GM12878 (cell line): ENCODE data around the gene ZNF552. TPM values are rescaled to one million over a fixed set of nuclear protein-coding genes. Genes with fewer than 3 reads are reported as not detected.

ENCODE experiments used
- ATF7 ChIP-seq: fragments of 450-650 bp; IDR thresholded peaks from 2 replicates; pipeline ENCODE4 v1.6.1; 2016; ENCODE audit warnings: low read depth, mild to moderate bottlenecking
- BACH1 ChIP-seq: fragments of 450-650 bp; IDR thresholded peaks from 2 replicates; pipeline ENCODE4 v1.6.1; 2017; ENCODE audit warnings: mild to moderate bottlenecking, borderline replicate concordance
- CREB1 ChIP-seq: IDR thresholded peaks from 2 replicates; pipeline ENCODE4 v1.6.1; 2012; ENCODE audit warnings: low read depth, mild to moderate bottlenecking, inconsistent platforms
- CREM ChIP-seq: IDR thresholded peaks from 2 replicates; pipeline ENCODE4 v1.6.1; 2014; ENCODE audit warnings: antibody characterized with exemption, low read depth
- GABPA ChIP-seq: IDR thresholded peaks from 2 replicates; pipeline ENCODE4 v1.6.1; 2014; ENCODE audit warnings: antibody characterized with exemption, low read depth, mild to moderate bottlenecking, inconsistent platforms
- GATAD2B ChIP-seq: fragments of 450-650 bp; conservative IDR thresholded peaks from 2 replicates; pipeline ENCODE4 v1.6.1; 2017; ENCODE audit warnings: low read depth, mild to moderate bottlenecking, moderate library complexity
- NFYA ChIP-seq: IDR thresholded peaks from 2 replicates; pipeline ENCODE4 v1.6.1; 2011; ENCODE audit warnings: low read depth, mild to moderate bottlenecking, low read length, improper control_type of control experiment, borderline replicate concordance
- NR2C2 ChIP-seq: IDR thresholded peaks from 2 replicates; pipeline ENCODE4 v1.6.1; 2011; ENCODE audit warnings: borderline replicate concordance, low read depth; ENCODE audit not compliant: control insufficient read depth, insufficient read length
- PKNOX1 ChIP-seq: fragments of 450-650 bp; IDR thresholded peaks from 2 replicates; pipeline ENCODE4 v1.6.1; 2016; ENCODE audit warnings: mild to moderate bottlenecking
- POLR2A ChIP-seq: IDR thresholded peaks from 2 replicates; pipeline ENCODE4 v1.6.1; 2011; ENCODE audit warnings: low read depth, mild to moderate bottlenecking, low read length
- POLR2AphosphoS5 ChIP-seq: IDR thresholded peaks from 2 replicates; pipeline ENCODE4 v1.6.1; 2011; ENCODE audit warnings: mild to moderate bottlenecking, low read length, inconsistent platforms
- RAD51 ChIP-seq: fragments of 450-650 bp; IDR thresholded peaks from 2 replicates; pipeline ENCODE4 v1.6.1; 2016; ENCODE audit warnings: moderate library complexity, mild to moderate bottlenecking, inconsistent platforms
- RUNX3 ChIP-seq: IDR thresholded peaks from 2 replicates; pipeline ENCODE4 v1.6.1; 2012; ENCODE audit warnings: low read length, inconsistent platforms
- SP1 ChIP-seq: IDR thresholded peaks from one replicate; pipeline ENCODE4 v1.6.1; 2011; ENCODE audit warnings: low read depth, low read length
- SREBF2 ChIP-seq: IDR thresholded peaks from 2 replicates; pipeline ENCODE4 v1.6.1; 2012; ENCODE audit warnings: mild to moderate bottlenecking, low read length
- TAF1 ChIP-seq: IDR thresholded peaks from 2 replicates; pipeline ENCODE4 v1.6.1; 2011; ENCODE audit warnings: mild to moderate bottlenecking, low read depth, low read length, borderline replicate concordance
- TBL1XR1 ChIP-seq: IDR thresholded peaks from 2 replicates; pipeline ENCODE4 v1.6.1; 2012; ENCODE audit warnings: low read depth, low read length, improper control_type of control experiment
- TCF3 ChIP-seq: IDR thresholded peaks from 2 replicates; pipeline ENCODE4 v1.6.1; 2012; ENCODE audit warnings: low read depth, mild to moderate bottlenecking, low read length, borderline replicate concordance; ENCODE audit not compliant: insufficient read depth
- polyA plus RNA-seq, 11 experiments: library from polyadenylated mRNA; depleted of rRNA in 4 of 11; unstranded in 6 of 11; stranded (reverse) in 5 of 11; fragments of >200 nt; fragmentation: Nextera tagmentation in 4 of 11; fragmentation: Illumina TruSeq in 1 of 11; extraction: Ambion mirVana in 4 of 11; extraction: Trizol in 1 of 11; gene quantifications; 1 replicate in 1 of 11; 2 replicates in 10 of 11; pipeline versions ENCODE4 v1.2.1 to v1.2.3, GENCODE V29; 2011 to 2016; ENCODE audit warnings: inconsistent platforms in 2 of 11, missing spikeins in 2 of 11, low read depth in 1 of 11
- total RNA-seq, 4 experiments: library from RNA; depleted of rRNA in 3 of 4; stranded (reverse); fragments of >200 nt in 3 of 4; fragmentation: Illumina TruSeq in 1 of 4; extraction: Trizol in 1 of 4; gene quantifications; 2 replicates each; pipeline versions ENCODE4 v1.2.1 to v1.2.3, GENCODE V29; 2013 to 2021
- TF ChIP-seq, protein P1 (sequence below): fragments of 450-650 bp; IDR thresholded peaks from 2 replicates; pipeline ENCODE4 v1.6.1; 2016; ENCODE audit warnings: mild to moderate bottlenecking, moderate library complexity, borderline replicate concordance
- TF ChIP-seq, protein P2 (sequence below): IDR thresholded peaks from 2 replicates; pipeline ENCODE4 v1.6.1; 2012; ENCODE audit warnings: low read depth, low read length, improper control_type of control experiment
- TF ChIP-seq, protein P3 (sequence below): fragments of 450-650 bp; conservative IDR thresholded peaks from 2 replicates; pipeline ENCODE4 v1.6.1; 2017; ENCODE audit warnings: mild to moderate bottlenecking, moderate library complexity

ZNF552 gene
- total and polyA plus RNA-seq, 10 of the 15 experiments (the other 5 are each of a cell fraction or from before 2014, with no cell fraction given), result 3.6 to 13.3 (median 8.0) TPM

- TF ChIP-seq, protein P1, sequence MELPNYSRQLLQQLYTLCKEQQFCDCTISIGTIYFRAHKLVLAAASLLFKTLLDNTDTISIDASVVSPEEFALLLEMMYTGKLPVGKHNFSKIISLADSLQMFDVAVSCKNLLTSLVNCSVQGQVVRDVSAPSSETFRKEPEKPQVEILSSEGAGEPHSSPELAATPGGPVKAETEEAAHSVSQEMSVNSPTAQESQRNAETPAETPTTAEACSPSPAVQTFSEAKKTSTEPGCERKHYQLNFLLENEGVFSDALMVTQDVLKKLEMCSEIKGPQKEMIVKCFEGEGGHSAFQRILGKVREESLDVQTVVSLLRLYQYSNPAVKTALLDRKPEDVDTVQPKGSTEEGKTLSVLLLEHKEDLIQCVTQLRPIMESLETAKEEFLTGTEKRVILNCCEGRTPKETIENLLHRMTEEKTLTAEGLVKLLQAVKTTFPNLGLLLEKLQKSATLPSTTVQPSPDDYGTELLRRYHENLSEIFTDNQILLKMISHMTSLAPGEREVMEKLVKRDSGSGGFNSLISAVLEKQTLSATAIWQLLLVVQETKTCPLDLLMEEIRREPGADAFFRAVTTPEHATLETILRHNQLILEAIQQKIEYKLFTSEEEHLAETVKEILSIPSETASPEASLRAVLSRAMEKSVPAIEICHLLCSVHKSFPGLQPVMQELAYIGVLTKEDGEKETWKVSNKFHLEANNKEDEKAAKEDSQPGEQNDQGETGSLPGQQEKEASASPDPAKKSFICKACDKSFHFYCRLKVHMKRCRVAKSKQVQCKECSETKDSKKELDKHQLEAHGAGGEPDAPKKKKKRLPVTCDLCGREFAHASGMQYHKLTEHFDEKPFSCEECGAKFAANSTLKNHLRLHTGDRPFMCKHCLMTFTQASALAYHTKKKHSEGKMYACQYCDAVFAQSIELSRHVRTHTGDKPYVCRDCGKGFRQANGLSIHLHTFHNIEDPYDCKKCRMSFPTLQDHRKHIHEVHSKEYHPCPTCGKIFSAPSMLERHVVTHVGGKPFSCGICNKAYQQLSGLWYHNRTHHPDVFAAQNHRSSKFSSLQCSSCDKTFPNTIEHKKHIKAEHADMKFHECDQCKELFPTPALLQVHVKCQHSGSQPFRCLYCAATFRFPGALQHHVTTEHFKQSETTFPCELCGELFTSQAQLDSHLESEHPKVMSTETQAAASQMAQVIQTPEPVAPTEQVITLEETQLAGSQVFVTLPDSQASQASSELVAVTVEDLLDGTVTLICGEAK, result peak; percentile 94
- peak; percentile 68 for TF ChIP-seq ATF7
- TF ChIP-seq RAD51, result no peak
- TF ChIP-seq CREM, result peak; percentile 65; the same call in 1 of the 2 replicates
- TF ChIP-seq, protein P2, sequence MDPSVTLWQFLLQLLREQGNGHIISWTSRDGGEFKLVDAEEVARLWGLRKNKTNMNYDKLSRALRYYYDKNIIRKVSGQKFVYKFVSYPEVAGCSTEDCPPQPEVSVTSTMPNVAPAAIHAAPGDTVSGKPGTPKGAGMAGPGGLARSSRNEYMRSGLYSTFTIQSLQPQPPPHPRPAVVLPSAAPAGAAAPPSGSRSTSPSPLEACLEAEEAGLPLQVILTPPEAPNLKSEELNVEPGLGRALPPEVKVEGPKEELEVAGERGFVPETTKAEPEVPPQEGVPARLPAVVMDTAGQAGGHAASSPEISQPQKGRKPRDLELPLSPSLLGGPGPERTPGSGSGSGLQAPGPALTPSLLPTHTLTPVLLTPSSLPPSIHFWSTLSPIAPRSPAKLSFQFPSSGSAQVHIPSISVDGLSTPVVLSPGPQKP, result peak; percentile 32; the same call in 1 of the 2 replicates
- peak; percentile 78 for TF ChIP-seq SREBF2
- peak; percentile 98 for TF ChIP-seq PKNOX1
- no peak; the same call in 1 of the 2 replicates for TF ChIP-seq NFYA
- peak; percentile 55; the same call in 1 of the 2 replicates for TF ChIP-seq TAF1
- TF ChIP-seq, protein P3, sequence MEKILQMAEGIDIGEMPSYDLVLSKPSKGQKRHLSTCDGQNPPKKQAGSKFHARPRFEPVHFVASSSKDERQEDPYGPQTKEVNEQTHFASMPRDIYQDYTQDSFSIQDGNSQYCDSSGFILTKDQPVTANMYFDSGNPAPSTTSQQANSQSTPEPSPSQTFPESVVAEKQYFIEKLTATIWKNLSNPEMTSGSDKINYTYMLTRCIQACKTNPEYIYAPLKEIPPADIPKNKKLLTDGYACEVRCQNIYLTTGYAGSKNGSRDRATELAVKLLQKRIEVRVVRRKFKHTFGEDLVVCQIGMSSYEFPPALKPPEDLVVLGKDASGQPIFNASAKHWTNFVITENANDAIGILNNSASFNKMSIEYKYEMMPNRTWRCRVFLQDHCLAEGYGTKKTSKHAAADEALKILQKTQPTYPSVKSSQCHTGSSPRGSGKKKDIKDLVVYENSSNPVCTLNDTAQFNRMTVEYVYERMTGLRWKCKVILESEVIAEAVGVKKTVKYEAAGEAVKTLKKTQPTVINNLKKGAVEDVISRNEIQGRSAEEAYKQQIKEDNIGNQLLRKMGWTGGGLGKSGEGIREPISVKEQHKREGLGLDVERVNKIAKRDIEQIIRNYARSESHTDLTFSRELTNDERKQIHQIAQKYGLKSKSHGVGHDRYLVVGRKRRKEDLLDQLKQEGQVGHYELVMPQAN, result peak; percentile 96
- TF ChIP-seq CREB1, result peak; percentile 79
- TF ChIP-seq BACH1, result no peak
- TF ChIP-seq GABPA, result peak; percentile 95
- no peak for TF ChIP-seq NR2C2
- TF ChIP-seq POLR2AphosphoS5, result peak; percentile 92
- TF ChIP-seq TBL1XR1, result no peak
- peak; percentile 84 for TF ChIP-seq SP1
- peak; percentile 79 for TF ChIP-seq GATAD2B
- TF ChIP-seq POLR2A, result peak; percentile 93
- no peak for TF ChIP-seq TCF3
- TF ChIP-seq RUNX3, result peak; percentile 44; the same call in 1 of the 2 replicates
Measured at GRCh38 chr19:57819475-57820148, 4.9 kb upstream of the ZNF552 start (continued).
